Medulla oblongata (tissue), 1 donor: ENCODE data around the gene PLCH2.
A peak's percentile ranks its signal among the peaks of the same experiment; 100 is the strongest.
"Not testable (repeated sequence)": the region's sequence is repeated elsewhere in the genome, so short reads cannot be mapped to it uniquely, and the experiment has no call there.

Experiments
- DNase-seq: peaks from one replicate; pipeline ENCODE4 v3.0.0-alpha.2; 2015; ENCODE audit errors: extremely low spot score

PLCH2 gene

GRCh38 chr1:2544875-2545640, 69.0 kb downstream of the PLCH2 start:
- DNase-seq = peak; percentile 27

- DNase-seq = peak; percentile 85
Measured at GRCh38 chr1:2545754-2546514, 69.8 kb downstream of the PLCH2 start.

GRCh38 chr1:2546515-2547209, 70.6 kb downstream of the PLCH2 start:
- peak; percentile 79 for DNase-seq

GRCh38 chr1:2547210-2548067, 71.3 kb downstream of the PLCH2 start:
- DNase-seq = no peak

GRCh38 chr1:2548068-2548589, 72.0 kb downstream of the PLCH2 start:
- peak; percentile 89 for DNase-seq

- DNase-seq = not testable (repeated sequence)
Measured at GRCh38 chr1:2549367-2550029, 73.4 kb downstream of the PLCH2 start.

- not testable (repeated sequence) for DNase-seq
Measured at GRCh38 chr1:2550309-2550861, 74.3 kb downstream of the PLCH2 start.

GRCh38 chr1:2551544-2551943, 75.5 kb downstream of the PLCH2 start:
- DNase-seq = not testable (repeated sequence)

- DNase-seq = no peak
Measured at GRCh38 chr1:2552189-2552588, 76.1 kb downstream of the PLCH2 start.

GRCh38 chr1:2553076-2553475, 77.0 kb downstream of the PLCH2 start:
- DNase-seq = not testable (repeated sequence)

- no peak for DNase-seq
Measured at GRCh38 chr1:2553871-2554620, 78.0 kb downstream of the PLCH2 start.

- peak; percentile 56 for DNase-seq
Measured at GRCh38 chr1:2554621-2555387, 78.7 kb downstream of the PLCH2 start.
